GM19025 (cell line): Measurements from ENCODE around the gene SLC39A10.

Experiments used
- ATAC-seq: cut with Tn5 transposase; IDR thresholded peaks from one replicate; pipeline ENCODE4 v1.9.1; 2021; ENCODE audit warnings: mild to moderate bottlenecking, low read depth, moderate library complexity; ENCODE audit not compliant: unreplicated experiment

The SLC39A10 gene

DNA sequence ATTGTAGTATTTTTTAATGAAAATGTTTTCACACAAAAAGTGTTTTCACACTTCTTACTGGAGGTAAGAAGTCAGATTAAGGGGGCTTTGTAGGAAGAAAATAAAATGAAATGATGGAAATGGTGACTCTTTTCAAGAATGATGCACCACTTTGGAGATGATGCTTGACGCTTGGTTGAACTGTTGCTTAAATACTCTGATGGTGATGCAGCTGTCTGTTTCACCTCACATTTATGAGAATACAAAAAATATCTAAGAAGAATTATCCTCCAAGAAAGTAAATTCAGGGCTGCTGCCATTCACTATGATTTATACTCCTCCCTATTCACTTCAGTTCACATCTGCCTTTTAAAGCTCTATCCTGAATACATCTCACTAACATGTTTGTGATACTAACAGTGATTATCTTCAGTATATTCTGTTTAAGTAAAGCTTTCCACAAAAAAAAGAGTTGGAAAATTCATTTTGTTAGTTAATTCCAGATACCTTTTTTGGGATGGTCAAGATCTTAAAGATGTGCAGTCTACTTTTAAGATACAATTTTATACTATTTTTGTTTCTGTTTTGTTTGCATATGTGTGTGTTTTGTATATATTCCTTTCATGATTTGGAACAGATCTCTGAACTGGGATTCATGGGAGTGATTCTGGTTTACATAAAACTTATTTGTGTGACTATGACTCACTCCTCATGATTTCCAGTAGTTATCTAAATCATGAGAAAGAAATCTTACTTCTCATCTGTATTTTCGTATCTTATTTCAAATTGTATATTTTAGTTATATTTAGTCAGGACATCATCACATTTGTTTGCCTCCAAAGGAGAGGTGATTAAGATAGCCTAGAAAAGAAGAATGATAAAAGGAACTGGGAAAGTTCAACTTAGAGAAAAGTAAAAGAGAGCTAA lies 53.1 kb downstream of the SLC39A10 start:
- no peak for ATAC-seq

DNA sequence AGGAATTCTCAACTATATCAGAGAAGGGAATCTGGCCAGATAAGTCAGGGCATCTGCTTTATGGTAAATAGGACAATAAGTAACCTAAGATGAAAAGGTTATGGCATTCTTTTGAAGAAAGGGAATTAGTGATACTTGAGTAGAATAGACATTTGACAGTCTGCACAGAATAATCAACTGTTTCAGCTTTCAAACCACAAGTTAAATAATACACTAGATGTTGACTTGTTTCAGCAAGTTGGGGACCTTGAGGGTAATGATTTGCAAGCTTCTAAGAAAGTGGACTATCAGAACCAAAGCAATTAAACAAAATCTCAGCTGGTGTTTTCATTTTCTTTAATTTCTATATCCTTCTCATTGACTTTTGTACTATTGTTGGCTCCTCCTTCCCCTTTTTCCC lies 54.5 kb downstream of the SLC39A10 start:
- peak; percentile 84 for ATAC-seq

DNA sequence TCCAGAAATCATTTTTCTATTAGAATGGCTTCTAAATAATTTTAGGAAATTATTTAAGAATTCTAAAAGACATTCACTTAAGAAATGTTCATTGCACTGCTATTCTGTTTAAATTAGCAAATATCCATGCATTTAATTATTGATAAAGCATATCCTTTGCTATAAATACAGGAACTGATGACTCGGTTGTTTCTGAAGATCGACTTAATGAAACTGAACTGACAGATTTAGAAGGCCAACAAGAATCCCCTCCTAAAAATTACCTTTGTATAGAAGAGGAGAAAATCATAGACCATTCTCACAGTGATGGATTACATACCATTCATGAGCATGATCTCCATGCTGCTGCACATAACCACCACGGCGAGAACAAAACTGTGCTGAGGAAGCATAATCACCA lies 59.4 kb downstream of the SLC39A10 start:
- no peak for ATAC-seq

DNA sequence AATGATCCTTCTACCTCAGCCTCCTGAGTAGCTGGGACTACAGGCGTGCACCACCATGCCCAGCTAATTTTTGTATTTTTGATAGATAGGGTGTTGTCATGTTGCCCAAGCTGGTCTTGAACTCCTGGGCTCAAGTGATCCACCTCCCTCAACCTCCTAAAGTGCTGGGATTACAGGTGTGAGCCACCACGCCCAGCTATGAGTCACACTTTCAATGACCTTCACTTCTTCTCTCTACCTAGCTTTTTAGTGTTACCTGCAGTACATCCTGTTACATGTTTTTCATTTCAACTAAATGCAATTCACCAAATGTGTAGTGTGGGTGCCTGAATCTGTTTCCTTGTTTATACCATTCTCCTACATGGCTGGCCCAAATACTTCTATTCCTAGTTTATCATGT lies 64.0 kb downstream of the SLC39A10 start:
- no peak for ATAC-seq

DNA sequence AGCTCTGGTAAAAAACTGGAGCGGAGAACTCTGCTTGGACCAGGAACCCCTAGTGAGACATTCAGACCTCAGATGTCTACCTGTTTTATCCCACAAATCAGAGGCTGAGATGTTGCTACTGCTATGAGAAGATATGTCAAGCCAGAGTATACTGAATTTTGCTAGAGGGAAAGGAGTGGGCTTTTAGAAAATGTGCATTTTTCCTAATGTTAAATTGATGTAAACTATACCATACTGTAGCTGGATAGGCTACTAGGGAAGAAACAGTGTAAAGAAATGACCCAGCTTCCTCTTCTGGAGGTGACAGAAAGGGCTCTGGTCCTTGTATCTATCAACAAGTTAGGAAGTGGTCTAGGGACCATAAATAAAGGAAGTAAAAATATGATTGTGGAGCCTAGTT lies 65.0 kb downstream of the SLC39A10 start:
- ATAC-seq: no peak

DNA sequence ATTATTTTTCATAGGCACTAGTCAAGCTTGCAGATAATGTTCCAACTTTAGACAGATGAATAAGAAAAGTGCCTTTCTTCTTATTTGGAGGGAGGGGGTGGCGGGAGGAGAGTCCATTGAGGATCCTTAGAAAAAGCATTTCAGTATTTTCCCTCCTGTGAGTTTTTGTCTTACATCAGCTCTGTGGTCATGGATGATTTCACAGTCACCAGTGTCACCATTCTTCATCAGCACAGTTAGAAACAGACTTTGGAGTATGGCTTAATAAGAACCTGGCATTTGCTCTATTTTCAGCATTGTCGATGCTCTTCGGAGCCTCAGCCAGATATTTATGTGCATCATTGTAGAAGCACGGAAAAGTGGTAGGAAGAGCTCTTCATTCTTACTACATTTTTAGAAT lies 70.1 kb downstream of the SLC39A10 start:
- no peak for ATAC-seq

DNA sequence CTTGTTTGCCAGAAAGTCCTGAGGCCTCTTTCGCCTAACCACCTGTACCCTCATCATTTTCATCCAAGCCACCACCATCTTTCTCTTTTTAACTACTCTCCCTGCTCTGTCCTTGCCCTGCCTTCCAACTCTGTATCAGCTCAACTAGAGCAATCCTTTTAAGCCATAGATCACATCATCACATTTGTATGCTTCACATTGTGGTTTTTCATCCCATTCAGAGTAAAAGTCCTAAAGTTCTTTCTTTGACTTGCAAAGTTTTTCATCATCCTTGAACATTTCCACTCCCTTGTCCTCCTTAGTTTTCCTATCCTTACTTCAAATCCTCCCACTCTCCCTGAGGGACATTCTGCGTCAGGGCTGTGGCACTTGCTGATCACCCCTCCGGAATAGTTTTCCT lies 73.9 kb downstream of the SLC39A10 start:
- no peak for ATAC-seq

DNA sequence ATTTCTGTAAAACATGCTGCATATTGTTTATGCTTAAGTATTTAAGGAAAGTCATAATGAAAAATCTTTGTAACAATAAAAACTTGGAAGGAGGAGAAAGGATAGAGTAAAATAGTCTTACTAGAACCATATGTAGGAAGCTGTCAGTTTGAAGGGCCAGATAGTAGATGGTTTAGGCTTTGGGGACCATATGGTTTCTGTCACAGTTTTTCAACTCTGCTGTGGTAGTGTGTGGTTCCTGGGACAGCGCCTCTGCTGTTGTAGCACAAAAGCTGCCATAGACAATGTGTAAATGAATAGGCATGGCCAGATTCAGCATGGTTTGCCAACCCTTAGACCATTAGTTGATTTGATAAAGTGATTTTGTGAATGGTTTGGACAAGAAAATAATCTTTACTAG lies 75.5 kb downstream of the SLC39A10 start:
- ATAC-seq: no peak

DNA sequence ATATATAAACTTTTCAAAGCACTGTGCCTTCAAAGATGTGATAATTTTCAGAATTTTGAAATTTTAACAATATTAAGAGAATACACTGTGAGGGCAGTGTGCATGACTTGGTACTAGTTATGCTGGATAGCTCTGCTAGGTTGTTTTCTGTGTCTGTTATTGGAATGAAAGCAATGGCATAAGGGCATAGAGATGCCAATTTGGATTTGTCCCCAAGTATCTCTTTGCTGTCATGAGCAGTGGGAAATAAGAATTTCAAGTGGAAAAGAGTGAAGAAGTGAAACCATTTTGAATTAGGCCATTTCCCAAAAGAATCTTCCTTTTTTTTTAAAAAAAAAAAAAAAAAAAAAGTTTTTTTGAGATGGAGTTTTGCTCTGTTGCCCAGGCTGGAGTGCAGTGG lies 76.8 kb downstream of the SLC39A10 start:
- no peak for ATAC-seq

DNA sequence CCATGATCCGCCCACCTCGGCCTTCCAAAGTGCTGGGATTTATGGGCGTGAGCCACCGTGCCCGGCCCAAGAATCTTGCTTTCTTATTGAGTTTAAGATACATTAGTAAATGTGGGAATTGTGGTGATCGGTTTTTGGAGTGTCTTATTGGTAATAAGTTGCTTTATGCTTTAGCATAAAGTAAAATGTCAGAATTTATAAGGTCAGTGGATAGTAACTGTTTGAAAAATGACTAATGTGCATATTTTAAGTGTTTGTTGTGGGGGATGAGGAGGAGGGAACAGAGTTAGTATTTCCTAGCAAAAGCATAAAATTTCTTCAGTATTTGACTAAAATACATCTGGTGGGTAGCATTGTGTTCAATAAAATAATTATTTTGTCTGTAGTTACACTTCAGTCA lies 77.4 kb downstream of the SLC39A10 start:
- no peak for ATAC-seq

DNA sequence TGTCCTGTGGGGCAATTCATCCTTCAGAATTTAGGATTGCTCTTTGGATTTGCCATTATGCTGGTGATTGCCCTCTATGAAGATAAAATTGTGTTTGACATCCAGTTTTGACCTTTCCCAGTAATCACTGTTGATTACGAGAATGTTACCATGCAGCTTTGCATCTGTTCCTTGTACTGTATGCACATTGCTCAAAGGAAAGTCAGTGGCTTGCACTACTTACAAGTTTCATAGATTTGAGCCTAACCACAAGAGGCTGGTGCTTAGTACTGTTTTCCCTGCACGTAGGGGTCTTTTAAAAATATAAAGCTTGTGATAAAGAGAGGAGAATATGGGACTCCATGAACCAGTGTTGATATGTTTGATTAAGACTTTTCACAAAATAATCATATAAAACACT lies 77.9 kb downstream of the SLC39A10 start:
- no peak for ATAC-seq

DNA sequence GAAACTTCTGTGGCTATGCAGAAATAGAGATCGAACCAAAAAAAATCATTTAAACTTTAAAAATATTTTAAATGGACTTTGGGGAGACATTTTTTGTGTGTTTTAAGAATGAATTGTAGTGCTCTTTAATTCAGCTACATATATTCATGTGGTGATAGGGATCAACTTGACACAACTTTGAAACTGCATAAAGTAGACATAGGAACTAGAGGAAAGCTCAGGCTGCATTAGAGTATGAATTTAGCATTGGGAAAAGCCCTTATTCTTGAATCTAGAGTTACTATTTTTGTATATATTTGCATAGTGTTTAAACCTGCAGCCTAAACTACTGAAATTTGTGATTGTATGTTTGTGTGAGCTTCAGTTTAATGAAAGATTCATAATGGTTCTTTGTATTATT lies 78.3 kb downstream of the SLC39A10 start:
- ATAC-seq: no peak

DNA sequence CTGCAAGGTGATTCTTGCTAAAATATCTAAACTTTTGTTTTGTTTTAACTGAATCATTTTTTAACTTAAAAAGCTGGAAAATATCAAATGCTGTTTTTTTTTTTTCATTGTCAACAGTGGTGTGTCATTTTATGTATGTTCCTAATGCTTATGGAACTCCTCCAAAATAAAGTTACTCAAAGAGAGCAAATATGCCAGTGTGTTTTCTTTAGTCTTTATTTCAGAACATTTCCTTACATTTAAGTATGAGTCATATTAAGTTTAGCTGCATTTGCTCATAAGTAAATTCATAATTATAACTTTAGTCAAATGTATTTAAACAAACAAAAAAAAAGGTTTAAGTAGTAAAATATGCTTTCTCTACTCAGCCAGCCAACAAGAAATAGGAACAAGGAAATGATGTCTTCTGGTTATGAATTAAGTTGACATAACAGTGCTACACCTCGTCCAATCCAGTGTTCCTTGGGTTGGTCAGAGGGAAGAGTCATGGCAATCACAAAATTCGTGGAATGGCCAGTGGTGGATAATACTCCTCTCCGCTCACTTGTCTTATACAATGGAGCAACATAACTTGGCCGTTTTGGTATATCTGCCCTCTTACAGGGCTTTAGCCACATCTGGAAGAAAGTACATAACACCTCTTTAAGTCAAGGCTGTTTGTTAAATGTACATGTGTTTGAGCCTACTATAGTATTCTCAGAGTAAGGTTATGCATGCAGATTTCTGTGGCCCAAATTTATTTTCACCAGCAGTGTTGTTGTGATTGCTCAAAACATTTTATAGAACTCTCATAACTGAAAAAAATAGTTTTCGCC lies 80.7 kb downstream of the SLC39A10 start:
- no peak for ATAC-seq

DNA sequence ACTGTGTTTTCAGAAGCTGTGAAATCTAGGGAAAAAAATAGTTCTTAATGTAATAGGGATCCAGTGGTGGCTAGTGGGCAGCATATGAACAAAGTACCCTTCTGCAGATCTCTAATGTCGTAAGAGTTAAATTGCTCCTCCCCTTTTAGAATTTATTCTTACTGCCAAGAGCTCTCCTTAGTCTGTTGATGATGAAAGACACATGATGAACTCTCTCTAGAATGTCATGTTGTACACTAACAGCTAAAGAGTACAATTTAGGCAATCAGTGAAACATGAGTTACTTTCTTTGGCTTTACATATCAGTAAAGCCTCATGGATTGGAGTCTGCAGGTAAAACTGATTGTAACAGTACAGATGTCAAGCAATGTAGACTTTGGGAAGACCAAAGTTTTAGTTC lies 84.2 kb downstream of the SLC39A10 start:
- ATAC-seq: no peak

DNA sequence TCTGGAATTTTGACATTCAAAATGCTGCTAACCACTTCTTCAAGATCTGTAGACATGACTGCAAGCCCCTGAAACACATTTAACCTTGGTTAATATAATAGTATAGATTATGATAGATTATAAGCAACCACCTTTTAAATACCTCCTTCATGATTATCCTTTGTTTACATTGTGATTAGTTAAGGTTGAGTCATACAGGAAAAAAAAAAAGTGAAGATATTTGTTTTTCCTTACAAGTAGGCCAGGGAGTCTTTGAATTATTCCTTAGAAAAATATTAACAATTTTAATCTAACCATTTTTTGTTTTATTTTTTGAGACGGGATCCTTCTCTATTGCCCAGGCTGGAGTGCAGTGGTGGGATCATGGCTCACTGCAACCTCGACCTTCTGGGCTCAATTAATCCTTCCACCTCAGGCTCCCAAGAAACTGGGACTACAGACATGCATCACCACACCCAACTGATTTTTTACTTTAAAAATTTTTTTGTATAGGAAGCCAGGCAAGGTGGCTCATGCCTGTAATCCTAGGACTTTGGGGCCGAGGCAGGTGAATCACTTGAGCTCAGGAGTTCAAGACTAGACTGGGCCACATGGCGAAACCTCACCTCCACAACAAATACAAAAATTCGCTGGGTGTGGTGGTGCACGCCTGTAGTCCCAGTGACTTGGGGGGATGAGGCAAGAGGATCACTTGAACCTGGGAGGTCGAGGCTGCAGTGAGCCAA lies 99.4 kb downstream of the SLC39A10 start:
- no peak for ATAC-seq

DNA sequence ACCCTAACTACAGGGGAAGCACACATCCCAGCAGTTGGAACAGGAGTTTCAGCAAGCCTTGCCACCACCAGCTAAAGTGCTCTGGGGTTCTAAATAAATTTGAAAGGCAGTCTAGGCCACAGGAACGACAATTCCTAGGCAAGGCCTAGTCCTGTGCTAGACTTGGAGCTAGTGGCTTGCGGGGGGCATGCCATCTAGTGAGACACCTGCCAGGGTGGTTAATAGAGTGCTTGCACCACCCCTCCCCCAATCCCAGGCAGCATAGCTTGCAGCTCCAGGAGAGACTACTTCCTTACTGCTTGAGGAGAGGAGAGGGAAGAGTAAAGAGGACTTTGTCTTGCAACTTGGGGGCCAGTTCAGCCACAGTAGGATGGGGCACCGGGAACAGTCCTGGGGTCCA lies 101.8 kb downstream of the SLC39A10 start:
- no peak for ATAC-seq

DNA sequence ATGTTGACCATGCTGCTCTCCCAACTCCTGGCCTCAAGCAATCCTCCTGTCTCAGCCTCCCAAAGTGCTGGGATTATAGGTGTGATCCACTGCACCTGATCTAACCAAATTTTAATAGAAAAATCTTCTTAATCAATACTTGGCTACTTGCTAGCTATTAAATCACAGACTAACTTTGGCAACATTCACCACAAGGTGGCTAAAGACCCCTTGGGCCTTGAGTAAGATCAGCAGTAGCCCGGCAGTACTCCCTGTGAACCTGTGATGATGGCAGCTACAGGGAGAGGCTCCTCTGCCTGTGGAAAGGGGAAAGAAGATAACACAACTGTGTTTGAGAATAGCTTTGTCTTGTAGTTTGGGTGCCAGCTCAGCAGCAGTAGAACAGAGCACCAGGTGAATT lies 102.9 kb downstream of the SLC39A10 start:
- ATAC-seq: no peak

DNA sequence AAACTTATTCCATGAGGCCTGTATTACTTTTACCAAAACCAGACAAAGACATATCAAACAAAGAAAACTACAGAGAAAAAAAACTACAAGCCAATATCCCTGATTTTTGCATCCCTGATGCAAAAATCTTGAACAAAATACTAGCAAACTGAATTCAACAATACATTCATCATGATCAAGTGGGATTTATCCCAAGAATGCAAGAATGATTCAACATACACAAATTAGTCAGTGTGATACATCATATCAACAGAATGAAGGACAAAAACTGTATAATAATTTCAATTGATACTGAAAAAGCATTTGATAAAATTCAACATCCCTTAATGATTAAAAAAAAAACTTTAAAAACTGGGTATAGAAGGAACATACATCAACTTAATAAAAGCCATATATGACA lies 106.8 kb downstream of the SLC39A10 start:
- ATAC-seq: no peak

DNA sequence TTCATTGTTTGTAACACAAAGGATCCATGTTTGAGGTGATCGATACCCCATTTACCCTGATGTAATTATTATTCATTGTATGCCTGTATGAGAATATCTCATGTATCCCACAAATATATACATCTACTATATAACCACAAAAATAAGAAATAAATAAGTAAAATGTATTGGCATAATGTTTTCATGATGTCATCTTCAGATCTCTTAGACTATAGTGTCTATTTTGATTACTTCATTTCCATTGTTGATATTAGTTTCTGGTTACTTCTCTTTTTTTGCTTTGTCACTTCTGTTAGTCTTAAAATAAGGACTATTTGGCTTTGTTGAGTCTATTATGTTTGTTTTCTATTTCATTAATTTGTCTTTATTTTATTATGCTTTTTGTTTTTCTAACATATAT lies 109.7 kb downstream of the SLC39A10 start:
- no peak for ATAC-seq

DNA sequence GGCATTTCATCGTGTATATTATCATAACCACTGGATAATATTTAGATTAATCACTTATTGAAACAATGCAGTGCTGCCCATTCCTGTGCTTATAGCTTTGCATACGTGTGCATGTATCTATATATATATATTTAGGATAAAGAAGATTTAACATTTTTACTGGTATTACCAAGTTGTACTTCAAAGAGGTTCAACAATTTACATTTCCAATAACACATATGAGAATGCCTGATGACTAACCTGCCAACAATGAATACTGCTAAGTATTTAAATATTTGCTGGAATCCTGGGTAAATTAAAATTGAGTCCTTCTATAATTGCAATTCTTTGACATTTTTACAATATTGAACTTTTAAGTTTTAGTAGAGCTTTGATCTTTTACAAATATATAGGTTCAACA lies 111.4 kb downstream of the SLC39A10 start:
- no peak for ATAC-seq

DNA sequence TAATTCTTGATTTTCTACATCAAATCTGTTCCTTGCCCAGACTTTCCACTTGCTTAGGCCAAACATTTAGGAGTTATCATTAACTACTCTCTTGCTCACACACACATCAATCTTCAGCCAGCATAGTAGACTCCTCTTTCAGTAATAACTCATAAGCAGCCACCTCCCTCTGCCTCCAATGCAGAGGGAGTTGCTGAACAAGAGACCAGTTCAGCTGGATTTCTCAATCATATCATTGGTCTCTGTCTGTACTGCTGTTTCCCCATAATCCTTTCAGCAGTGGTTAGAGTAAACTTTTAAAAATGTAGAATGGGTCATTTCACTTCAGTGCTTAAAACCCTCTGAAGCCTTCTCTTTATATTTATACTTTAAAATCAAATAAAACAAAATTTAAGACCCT lies 112.9 kb downstream of the SLC39A10 start:
- no peak for ATAC-seq
